Fibroblast of villous mesenchyme (primary cell): ENCODE measurements around the gene ZBTB11. TPM values are rescaled to one million over a fixed set of nuclear protein-coding genes. Genes with fewer than 3 reads are reported as not detected.
"Not testable (repeated sequence)": the region's sequence is repeated elsewhere in the genome, so short reads cannot be mapped to it uniquely, and the experiment has no call there.

Source experiments
- DNase-seq: peaks from one replicate; pipeline ENCODE4 v3.0.0-alpha.2; 2010; ENCODE audit warnings: low read depth
- H3K4me3 ChIP-seq: 2 replicates; pipeline ENCODE4 v1.5.1; 2011; ENCODE audit warnings: low read depth, mild to moderate bottlenecking, low read length
- total RNA-seq: library from RNA; depleted of rRNA; stranded (reverse); fragments of >200 nt; gene quantifications from 2 replicates; pipeline ENCODE4 v1.2.3, GENCODE V29; 2012
- TF ChIP-seq, protein P1 (sequence below): IDR thresholded peaks from 2 replicates; pipeline ENCODE4 v1.5.1; 2012; ENCODE audit warnings: low read depth, mild to moderate bottlenecking, low read length; ENCODE audit not compliant: insufficient read depth

The ZBTB11 gene
- total RNA-seq, 1 donor: 33.2 TPM

DNA sequence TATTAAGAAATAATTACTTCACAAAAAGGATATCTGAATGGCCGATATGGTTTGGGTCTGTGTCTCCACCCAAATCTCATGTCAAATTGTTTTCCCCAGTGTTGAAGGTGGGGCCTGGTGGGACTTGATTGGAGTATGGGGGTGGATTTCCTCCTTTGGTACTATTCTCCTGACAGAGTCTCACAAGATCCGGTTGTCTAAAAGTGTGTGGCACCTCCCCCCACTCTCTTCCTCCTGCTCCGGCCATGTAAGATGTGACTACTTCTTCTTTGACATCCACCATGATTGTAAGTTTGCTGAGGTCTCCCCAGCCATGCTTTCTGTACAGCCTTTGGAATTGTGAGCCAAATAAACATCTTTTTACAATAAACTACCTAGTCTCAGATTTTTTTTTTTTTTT, 34.5 kb downstream of the ZBTB11 start:
- DNase-seq: no peak
- TF ChIP-seq, protein P1, sequence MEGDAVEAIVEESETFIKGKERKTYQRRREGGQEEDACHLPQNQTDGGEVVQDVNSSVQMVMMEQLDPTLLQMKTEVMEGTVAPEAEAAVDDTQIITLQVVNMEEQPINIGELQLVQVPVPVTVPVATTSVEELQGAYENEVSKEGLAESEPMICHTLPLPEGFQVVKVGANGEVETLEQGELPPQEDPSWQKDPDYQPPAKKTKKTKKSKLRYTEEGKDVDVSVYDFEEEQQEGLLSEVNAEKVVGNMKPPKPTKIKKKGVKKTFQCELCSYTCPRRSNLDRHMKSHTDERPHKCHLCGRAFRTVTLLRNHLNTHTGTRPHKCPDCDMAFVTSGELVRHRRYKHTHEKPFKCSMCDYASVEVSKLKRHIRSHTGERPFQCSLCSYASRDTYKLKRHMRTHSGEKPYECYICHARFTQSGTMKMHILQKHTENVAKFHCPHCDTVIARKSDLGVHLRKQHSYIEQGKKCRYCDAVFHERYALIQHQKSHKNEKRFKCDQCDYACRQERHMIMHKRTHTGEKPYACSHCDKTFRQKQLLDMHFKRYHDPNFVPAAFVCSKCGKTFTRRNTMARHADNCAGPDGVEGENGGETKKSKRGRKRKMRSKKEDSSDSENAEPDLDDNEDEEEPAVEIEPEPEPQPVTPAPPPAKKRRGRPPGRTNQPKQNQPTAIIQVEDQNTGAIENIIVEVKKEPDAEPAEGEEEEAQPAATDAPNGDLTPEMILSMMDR: no peak
- no peak overlapping the region for H3K4me3 ChIP-seq

DNA sequence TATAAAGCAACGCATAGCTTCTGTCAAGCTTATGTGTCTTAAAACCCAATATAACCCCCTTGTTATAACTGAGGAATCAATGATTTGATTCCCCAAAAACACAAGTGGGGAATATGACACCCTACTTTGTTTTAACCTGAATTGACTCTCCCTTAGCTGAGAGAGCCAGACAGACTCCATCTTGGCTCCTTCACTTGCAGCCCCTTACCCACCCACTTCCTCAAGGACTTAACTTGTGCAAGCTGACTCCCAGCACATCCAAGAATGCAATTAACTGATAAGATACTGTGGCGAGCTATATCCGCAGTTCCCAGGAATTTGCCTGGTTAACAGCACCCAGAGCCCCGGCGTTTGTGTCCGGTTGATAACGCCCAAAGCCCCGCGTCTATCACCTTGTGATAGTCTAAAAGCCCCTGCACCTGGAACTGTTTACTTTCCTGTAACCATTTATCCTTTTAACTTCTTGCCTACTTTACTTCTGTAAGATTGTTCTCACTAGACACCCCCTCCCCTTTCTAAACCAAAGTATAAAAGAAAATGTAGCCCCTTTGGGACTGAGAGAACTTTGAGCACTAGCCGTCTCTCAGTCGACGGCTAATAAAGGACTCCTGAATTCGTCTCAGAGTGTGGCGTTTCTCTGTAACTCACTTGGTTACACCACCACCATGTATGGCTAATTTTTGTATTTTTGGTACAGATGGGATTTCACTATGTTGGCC, 35.4 kb downstream of the ZBTB11 start:
- DNase-seq: peak; percentile 63
- not testable (repeated sequence) for H3K4me3 ChIP-seq

DNA sequence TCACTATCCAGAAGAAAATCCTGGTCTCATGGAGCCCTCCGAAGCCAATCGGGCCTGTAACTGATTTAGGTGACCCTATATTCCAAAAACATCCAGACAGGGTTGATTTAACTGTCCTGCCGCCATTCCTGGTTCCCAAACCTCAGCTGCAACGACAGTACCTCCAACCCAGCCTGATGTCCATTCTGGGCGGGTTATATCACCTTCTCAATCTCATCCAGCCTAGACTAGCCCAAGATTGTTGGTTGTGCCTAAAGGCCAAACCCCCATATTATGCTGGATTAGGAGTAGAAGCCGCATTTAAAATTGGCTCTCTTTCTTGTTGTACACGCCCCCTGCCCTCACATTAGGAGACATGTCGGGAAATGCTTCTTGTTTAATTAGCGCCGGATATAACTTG, 36.7 kb downstream of the ZBTB11 start:
- TF ChIP-seq, protein P1: no peak
- H3K4me3 ChIP-seq: no peak overlapping the region
- DNase-seq: no peak

DNA sequence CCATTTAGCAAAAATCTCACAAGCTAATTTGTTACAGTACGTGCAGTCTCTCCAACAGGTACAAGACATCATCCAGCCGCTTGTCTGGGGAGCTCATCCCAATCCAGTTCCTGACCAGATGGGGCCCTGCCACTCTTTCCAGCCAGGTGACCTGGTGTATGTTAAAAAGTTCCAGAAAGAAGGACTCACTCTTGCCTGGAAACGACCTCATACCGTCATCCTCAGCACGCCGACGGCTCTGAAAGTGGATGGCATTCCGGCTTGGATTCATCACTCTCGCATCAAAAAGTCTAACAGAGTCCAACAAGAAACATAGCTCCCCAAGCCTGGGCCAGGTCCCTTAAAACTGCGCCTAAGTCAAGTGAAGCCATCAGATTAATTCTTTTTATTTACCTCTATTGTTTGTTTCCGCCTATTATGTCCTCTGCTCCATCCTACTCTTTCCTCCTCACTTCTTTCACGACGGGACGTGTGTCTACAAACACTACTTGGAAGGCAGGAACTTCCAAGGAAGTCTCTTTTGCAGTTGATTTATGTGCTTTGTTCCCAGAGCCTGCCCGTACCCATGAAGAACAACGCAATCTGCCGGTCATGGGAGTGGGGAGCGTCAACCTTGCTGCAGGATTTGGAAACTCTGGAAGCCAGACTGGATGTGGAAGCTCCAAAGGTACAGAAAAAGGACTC, 37.5 kb downstream of the ZBTB11 start:
- TF ChIP-seq, protein P1: no peak
- no peak for DNase-seq
- no peak overlapping the region for H3K4me3 ChIP-seq

DNA sequence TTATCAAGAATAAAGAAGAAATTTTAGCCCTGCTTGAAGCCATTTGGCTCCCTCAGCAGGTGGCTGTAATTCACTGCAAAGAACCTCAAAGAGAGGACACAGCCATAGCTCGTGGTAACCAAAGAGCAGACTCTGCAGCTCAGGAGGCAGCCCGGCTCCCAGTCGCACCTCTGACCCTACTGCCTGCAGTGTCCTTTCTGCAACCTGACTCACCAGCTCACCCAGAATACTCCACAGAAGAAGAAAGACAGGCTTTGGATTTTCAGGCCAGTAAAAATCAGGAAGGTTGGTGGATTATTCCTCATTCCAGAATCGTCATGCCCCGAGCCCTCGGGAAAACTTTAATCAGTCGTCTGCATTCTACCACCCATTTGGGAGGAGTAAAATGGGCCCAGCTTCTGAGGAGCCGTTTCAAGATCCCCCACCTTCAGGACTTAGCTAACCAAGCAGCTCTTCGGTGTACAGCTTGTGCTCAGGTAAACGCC, 38.6 kb downstream of the ZBTB11 start:
- TF ChIP-seq, protein P1: no peak
- peak; percentile 13 for DNase-seq
- H3K4me3 ChIP-seq: no peak overlapping the region

DNA sequence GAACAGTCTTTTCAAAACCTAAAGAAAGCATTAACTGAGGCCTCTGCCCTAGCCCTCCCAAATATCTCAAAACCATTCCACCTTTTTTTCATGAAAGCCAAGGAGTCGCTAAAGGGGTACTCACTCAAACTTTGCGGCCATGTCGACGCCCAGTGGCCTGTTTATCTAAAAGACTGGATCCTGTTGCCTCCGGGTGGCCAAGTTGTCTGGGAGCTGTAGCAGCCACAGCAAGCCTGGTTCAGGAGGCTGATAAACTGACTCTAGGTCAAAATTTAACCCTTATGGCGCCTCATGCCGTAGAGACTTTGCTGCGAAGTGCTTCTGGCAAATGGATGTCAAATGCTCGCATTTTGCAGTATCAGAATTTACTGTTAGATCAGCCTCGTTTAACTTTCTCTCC, 39.5 kb downstream of the ZBTB11 start:
- no peak overlapping the region for H3K4me3 ChIP-seq
- no peak for DNase-seq
- TF ChIP-seq, protein P1: no peak

DNA sequence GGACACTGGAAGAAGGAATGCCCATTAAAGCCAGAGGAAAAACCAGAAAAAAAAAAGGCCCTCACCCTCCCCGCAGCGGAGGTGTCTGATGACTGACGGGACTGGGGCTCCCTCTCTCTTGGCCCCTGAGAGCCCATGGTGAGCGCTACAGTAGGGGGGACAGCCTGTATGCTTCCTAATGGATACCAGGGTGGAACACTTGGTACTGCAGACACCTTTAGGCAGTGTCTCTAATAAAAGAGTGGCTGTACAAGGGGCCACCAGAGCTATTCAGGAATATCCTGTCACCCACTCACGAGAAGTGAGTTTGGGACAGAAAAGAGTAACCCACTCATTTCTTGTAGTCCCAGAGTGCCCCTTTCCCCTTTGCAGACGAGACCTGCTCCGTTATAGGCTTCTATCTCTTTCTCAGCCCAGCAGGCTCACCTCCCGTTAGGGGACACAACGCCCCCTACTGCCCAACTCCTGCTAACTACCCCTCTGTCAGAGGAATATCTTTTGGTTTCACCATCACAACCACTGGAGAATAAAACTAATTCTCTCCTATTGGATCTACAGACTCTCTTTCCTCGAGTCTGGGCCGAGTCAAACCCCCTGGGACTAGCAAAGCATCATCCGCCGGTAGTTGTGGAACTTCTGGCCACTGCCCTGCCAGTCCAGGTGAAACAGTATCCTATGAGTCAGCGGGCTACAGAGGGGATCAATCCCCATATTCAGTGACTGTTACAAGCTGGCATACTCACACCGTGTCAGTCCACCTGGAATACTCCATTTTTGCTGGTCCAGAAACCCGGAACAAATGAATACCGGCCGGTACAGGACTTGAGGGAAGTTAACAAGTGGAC, 40.8 kb downstream of the ZBTB11 start:
- peak overlapping the region; percentile 12 for H3K4me3 ChIP-seq
- DNase-seq: peak; percentile 53

More for the DNA sequence above, 40.8 kb downstream of the ZBTB11 start:
- TF ChIP-seq, protein P1: peak; percentile 79
